Loucy (cell line): ENCODE results near the gene STIMATE.

Experiments
- CTCF ChIP-seq: fragments of 200-600 bp; sonication (generic); conservative IDR thresholded peaks from 2 replicates; pipeline ENCODE4 v1.5.1; 2014; ENCODE audit warnings: mild to moderate bottlenecking, antibody characterized with exemption, low read length
- EZH2phosphoT487 ChIP-seq: fragments of 200-600 bp; IDR thresholded peaks from 2 replicates; pipeline ENCODE4 v1.6.1; 2018; ENCODE audit warnings: antibody characterized with exemption, mild to moderate bottlenecking, moderate library complexity, borderline replicate concordance

- no peak for TF ChIP-seq CTCF
- no peak for TF ChIP-seq EZH2phosphoT487
These were observed 10.2 kb downstream of the STIMATE start for GRCh38 chr3:52887166-52887565.
